NCI-H2171 treated with DMSO at 0.1 percent for 48 hours (cell line): ENCODE measurements around the gene OR2S2.

Source experiments
- DNase-seq: peaks from one replicate; lab custom pipeline; 2025; lab: John Stamatoyannopoulos, UW

Gene OR2S2

GRCh38 chr9:35909274-35909673 lies 48.7 kb downstream of the OR2S2 start, which contains the start of gene SPAAR:
Gene SPAAR (plus strand): TSS chr9:35909490. CDS start chr9:35910464, 974 bp downstream.
- DNase-seq: no peak

DNA sequence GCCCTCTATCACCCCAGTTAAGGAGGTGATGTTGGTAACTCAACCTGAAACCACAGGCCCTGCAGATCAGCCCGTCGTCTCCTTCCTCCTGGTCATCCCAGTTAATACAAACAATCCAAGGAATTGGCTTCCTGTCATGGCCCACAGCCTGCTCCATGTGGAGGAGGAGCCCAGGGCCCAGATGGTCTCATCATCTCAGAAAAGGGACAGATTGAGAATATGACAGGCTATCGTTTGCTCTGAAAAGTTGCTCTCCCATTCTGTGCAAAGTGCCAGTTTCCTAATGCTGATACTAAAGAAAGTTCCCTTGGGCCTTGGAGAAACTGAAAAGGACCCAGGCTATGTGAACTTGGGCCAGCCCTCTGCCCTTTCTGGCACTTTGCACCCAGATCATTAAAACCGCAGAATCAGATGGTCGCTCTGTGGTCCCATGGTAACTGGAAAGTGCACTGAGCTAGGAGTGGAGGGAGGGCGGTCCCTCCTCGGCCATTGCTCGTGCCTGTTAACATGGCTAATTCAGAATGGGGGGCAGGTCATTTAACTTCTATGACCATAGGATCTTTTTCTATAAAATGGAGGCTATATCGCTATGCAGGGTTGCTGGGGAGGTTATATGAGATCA lies 49.3 kb downstream of the OR2S2 start:
- peak; percentile 23 for DNase-seq

GRCh38 chr9:35907711-35908503 lies 50.0 kb downstream of the OR2S2 start:
- DNase-seq: peak; percentile 42
